Neural cell (in vitro differentiated cells): ENCODE measurements around the gene MYO18B. TPM values are rescaled to one million over a fixed set of nuclear protein-coding genes. Genes with fewer than 3 reads are reported as not detected.

Experiments used
- H2AFZ ChIP-seq: fragments of 200-600, 300-800 bp; sonication (generic), shearing (Covaris generic); 2 replicates; pipeline ENCODE4 v1.6.0; 2014; ENCODE audit warnings: low read depth, mild to moderate bottlenecking, antibody characterized with exemption, low read length, moderate library complexity
- H3F3A ChIP-seq: fragments of 200-600 bp; shearing (Covaris generic); 2 replicates; pipeline ENCODE4 v1.6.1; 2016; ENCODE audit warnings: mild to moderate bottlenecking, moderate library complexity, mixed read lengths, antibody characterized with exemption, low read length; ENCODE audit not compliant: insufficient read depth, poor library complexity, severe bottlenecking
- H3K27ac ChIP-seq: fragments of 200-600, 300-800 bp; sonication (generic), shearing (Covaris generic); 2 replicates; pipeline ENCODE4 v1.5.1; 2014; ENCODE audit warnings: mild to moderate bottlenecking, low read length, moderate library complexity
- H3K27me3 ChIP-seq: fragments of 300-800, 200-600 bp; sonication (generic), shearing (Covaris generic); 2 replicates; pipeline ENCODE4 v1.6.0; 2014; ENCODE audit warnings: mild to moderate bottlenecking, low read depth, low read length, moderate library complexity; ENCODE audit not compliant: insufficient read depth
- H3K36me3 ChIP-seq: fragments of 300-800, 200-600 bp; sonication (generic), shearing (Covaris generic); 2 replicates; pipeline ENCODE4 v1.5.1; 2014; ENCODE audit warnings: mild to moderate bottlenecking, antibody characterized with exemption, low read length, moderate library complexity; ENCODE audit not compliant: insufficient read depth
- H3K4me2 ChIP-seq: fragments of 300-800, 200-600 bp; sonication (generic), shearing (Covaris generic); 2 replicates; pipeline ENCODE4 v1.6.0; 2014; ENCODE audit warnings: mild to moderate bottlenecking, low read length
- H3K4me3 ChIP-seq: fragments of 300-800, 200-600 bp; sonication (generic), shearing (Covaris generic); 2 replicates; pipeline ENCODE4 v1.5.1; 2014; ENCODE audit warnings: mild to moderate bottlenecking, low read length, moderate library complexity
- H3K79me2 ChIP-seq: fragments of 200-600 bp; shearing (Covaris generic); replicated peaks from 2 replicates; pipeline ENCODE4 v1.6.0; 2014; ENCODE audit warnings: mild to moderate bottlenecking, low read length, moderate library complexity; ENCODE audit not compliant: insufficient read depth
- H3K9ac ChIP-seq: fragments of 300-800, 200-600 bp; sonication (generic), shearing (Covaris generic); 2 replicates; pipeline ENCODE4 v1.6.1; 2016; ENCODE audit warnings: mild to moderate bottlenecking, low read length, mixed read lengths
- H3K9me2 ChIP-seq: fragments of 200-600 bp; shearing (Covaris generic); 2 replicates; pipeline ENCODE4 v1.6.1; 2016; ENCODE audit warnings: mild to moderate bottlenecking, low read length, mixed read lengths; ENCODE audit not compliant: insufficient read depth
- H3K9me3 ChIP-seq: fragments of 200-600, 300-800 bp; sonication (generic), shearing (Covaris generic); 2 replicates; pipeline ENCODE4 v1.6.1; 2016; ENCODE audit warnings: mild to moderate bottlenecking, mixed run types, low read length, moderate library complexity, mixed read lengths
- H4K20me1 ChIP-seq: fragments of 200-600 bp; shearing (Covaris generic); 2 replicates; pipeline ENCODE4 v1.6.1; 2016; ENCODE audit warnings: mild to moderate bottlenecking, mixed run types; ENCODE audit not compliant: insufficient read depth
- CTCF ChIP-seq: fragments of 450-650 bp; IDR thresholded peaks from 2 replicates; pipeline ENCODE4 v1.5.1; 2014; ENCODE audit warnings: antibody characterized with exemption, mild to moderate bottlenecking, moderate library complexity; ENCODE audit not compliant: poor library complexity, severe bottlenecking
- EP300 ChIP-seq: fragments of 450-650 bp; conservative IDR thresholded peaks from 2 replicates; pipeline ENCODE4 v1.6.1; 2014; ENCODE audit warnings: antibody characterized with exemption, mild to moderate bottlenecking, moderate library complexity; ENCODE audit not compliant: poor library complexity, severe bottlenecking
- EZH2 ChIP-seq: fragments of 200-600, 300-800 bp; shearing (Covaris generic), sonication (generic); IDR thresholded peaks from 2 replicates; pipeline ENCODE4 v1.6.1; 2014; ENCODE audit warnings: antibody characterized with exemption, low read length, borderline replicate concordance, mild to moderate bottlenecking; ENCODE audit not compliant: insufficient read depth, poor library complexity, severe bottlenecking
- MXI1 ChIP-seq: fragments of 450-650 bp; conservative IDR thresholded peaks from 2 replicates; pipeline ENCODE4 v1.6.1; 2014; ENCODE audit warnings: antibody characterized with exemption, mild to moderate bottlenecking; ENCODE audit not compliant: poor library complexity, severe bottlenecking
- POLR2AphosphoS5 ChIP-seq: IDR thresholded peaks from 2 replicates; pipeline ENCODE4 v1.6.1; 2012
- RAD21 ChIP-seq: fragments of 450-650 bp; conservative IDR thresholded peaks from 2 replicates; pipeline ENCODE4 v1.6.1; 2014; ENCODE audit warnings: antibody characterized with exemption, mild to moderate bottlenecking, moderate library complexity
- REST ChIP-seq: IDR thresholded peaks from 2 replicates; pipeline ENCODE4 v1.6.1; 2012; ENCODE audit warnings: borderline replicate concordance
- SMC3 ChIP-seq: fragments of 450-650 bp; conservative IDR thresholded peaks from 2 replicates; pipeline ENCODE4 v1.6.1; 2014; ENCODE audit warnings: antibody characterized with exemption, mild to moderate bottlenecking, moderate library complexity; ENCODE audit not compliant: poor library complexity
- TAF1 ChIP-seq: IDR thresholded peaks from 2 replicates; pipeline ENCODE4 v1.6.1; 2012; ENCODE audit warnings: low read depth
- polyA plus RNA-seq: library from polyadenylated mRNA; depleted of rRNA; stranded (reverse); fragments of >200 nt; gene quantifications from 2 replicates; pipeline ENCODE4 v1.2.3, GENCODE V29; 2014

Gene MYO18B
- polyA plus RNA-seq, 1 donor from 2014 or later = 0.71 TPM

DNA sequence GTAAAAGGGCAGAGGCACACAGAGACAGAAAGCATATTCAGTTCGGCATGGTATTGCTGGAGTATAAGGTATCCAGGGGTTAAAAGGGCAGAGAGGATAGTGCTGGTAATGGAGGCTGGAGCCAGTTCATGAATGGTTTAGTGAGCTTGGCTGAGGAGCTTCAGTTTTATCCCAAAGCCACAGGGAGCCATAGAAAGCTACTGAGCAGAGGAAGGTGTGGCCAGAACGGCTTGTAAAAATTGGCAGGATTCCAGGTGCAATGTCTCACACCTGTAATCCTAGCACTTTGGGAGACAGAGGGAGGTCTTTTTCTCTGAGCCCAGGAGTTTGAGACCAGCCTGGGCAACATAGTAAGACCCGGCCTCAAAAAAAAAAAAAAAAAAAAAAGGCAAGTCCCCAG lies 186.1 kb downstream of the MYO18B start:
- no peaks in the 10 kb centered on the region for H3F3A ChIP-seq

DNA sequence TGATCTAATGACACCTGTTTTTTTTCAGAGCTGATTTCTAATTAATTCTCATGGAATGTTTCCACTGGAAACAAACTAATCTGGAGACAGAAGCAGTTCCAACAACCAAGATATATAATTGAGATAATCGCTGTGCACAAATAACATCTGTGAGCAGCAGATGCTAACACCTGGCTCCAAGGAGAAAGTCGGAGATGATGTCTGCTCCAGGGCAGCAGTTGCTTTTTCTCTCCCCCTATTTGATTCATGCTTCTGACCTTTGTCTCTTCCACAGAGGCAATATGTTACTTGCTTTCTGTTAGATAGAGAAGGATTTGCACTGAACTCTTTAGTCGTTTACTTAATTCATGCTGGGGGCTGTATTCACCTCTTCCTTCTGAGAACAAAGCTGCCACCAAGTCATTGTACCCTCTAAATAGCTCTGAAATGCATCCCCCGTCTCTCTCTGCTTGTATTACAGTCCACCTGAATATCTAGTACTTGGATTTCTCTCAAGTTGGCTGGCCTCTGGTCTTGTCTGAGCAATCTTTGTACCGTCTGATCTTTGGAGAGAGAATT lies 187.4 kb downstream of the MYO18B start:
- H2AFZ ChIP-seq = no peak overlapping the region

More for the DNA sequence above, 186.1 kb downstream of the MYO18B start:
- H3K9ac ChIP-seq = no peak overlapping the region
- H2AFZ ChIP-seq = no peak overlapping the region
- H3K9me3 ChIP-seq = no peaks in the 10 kb centered on the region
- H3K27me3 ChIP-seq = no peaks in the 10 kb centered on the region
- no peaks in the 10 kb centered on the region for H3K79me2 ChIP-seq
- no peaks in the 10 kb centered on the region for H3K9me2 ChIP-seq
- no peak overlapping the region for H3K27ac ChIP-seq
- H4K20me1 ChIP-seq = no peaks in the 10 kb centered on the region
- TF ChIP-seq TAF1 = no peak
- no peak for TF ChIP-seq EP300
- TF ChIP-seq RAD21 = no peak
- TF ChIP-seq EZH2 = no peak
- TF ChIP-seq POLR2AphosphoS5 = no peak
- TF ChIP-seq MXI1 = no peak
- TF ChIP-seq CTCF = no peak
- TF ChIP-seq REST = no peak
- TF ChIP-seq SMC3 = no peak
- no peak overlapping the region for H3K4me2 ChIP-seq
- H3K4me3 ChIP-seq = no peak overlapping the region
- H3K36me3 ChIP-seq = no peaks in the 10 kb centered on the region

More for the DNA sequence above, 187.4 kb downstream of the MYO18B start:
- H3K9me2 ChIP-seq = no peaks in the 10 kb centered on the region
- TF ChIP-seq EZH2 (no peak), TAF1 (no peak), POLR2AphosphoS5 (no peak)
- no peak overlapping the region for H3K9ac ChIP-seq
- no peak overlapping the region for H3K4me2 ChIP-seq
- no peaks in the 10 kb centered on the region for H4K20me1 ChIP-seq
- H3K27me3 ChIP-seq = no peaks in the 10 kb centered on the region
- H3K79me2 ChIP-seq = no peaks in the 10 kb centered on the region
- H3K36me3 ChIP-seq = no peaks in the 10 kb centered on the region
- no peak overlapping the region for H3K4me3 ChIP-seq
- H3F3A ChIP-seq = no peaks in the 10 kb centered on the region
- no peaks in the 10 kb centered on the region for H3K9me3 ChIP-seq
- no peak overlapping the region for H3K27ac ChIP-seq
